Measurements from ENCODE around the gene GPD1L.
"Not testable (repeated sequence)": the region's sequence is repeated elsewhere in the genome, so short reads cannot be mapped to it uniquely, and the experiment has no call there.

Gene GPD1L

DNA sequence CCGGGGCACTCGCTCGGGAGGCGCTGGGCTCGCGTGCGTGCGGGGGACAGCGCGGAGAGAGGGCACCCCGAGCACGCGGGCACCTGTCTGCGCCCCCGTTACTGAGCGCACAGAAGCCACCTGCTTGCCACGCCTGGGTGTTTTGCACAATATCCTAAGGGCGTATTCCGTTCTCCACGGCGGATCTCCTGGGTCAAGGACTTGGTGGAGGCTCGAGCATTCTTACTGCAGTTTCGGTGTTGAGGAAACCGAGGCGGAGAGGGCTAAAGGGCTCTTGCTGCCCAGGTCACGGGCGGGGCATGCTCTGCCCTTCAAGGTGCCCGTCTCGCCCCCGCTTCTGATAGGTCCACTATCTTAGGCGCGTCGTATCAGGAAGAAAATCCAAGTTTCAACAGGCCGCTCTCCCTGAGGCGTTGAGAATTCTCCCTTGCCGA is 526 bp downstream of the GPD1L start:
- DNase-seq, result no peak

DNA sequence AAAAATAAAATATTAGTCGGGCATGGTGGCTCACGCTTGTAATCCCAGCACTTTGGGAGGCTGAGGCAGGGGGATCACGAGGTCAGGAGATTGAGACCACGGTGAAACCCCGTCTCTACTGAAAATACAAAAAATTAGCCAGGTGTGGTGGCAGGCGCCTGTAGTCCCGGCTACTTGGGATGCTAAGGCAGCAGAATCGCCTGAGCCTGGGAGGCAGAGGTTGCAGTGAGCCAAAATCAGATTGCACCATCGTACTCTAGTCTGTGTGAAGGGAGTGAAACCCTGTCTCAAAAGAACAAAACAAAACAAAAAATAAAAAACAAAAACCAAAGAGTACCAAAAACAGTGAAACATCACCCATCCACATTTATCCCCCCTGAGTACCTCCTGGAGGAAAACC is 1.8 kb downstream of the GPD1L start:
- not testable (repeated sequence) for DNase-seq

DNA sequence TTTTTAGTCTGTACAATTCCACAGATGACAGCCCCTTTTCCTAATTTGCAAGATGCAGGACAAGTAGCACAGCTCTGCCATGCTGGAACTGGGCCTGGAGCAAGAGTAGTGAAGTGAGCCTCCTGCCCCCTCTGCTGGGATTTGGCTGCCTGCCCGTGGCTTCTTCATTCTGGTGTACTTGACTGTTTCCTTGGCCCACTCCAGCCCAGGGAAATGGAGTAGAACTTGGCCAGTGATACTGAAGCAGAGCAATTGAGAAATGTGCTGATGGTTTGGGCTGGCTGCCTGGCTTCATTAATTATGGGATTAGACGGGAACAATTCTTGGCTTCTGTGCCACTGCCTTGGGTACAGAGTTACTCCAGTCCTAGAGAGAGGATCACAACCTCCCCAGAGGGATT is 2.8 kb downstream of the GPD1L start:
- no peak for DNase-seq

DNA sequence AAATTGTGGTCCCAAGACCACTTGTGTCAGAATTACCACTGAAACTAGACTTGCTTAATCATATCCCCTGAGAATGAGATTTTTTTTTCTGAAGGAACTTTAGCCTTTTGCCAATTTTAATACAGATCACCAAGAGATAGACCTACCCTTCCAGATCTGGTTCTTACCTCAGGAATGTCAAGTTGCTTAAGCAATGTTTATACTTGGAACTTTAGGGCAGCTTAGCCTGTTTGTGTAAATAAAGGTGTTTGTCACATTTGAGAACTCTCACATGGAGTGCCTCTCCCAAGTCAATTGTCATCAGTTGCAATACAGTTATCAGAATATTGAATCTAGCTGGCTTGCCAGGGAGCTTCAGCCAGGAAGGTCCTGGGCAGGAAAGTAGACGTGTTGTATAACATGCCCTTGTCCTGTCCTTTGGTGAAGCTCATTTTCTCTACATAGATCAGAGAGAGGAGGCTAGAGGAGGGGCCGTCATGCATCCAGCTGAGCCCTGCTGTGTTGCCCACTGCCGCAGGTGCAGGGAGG is 3.9 kb downstream of the GPD1L start:
- no peak for DNase-seq

DNA sequence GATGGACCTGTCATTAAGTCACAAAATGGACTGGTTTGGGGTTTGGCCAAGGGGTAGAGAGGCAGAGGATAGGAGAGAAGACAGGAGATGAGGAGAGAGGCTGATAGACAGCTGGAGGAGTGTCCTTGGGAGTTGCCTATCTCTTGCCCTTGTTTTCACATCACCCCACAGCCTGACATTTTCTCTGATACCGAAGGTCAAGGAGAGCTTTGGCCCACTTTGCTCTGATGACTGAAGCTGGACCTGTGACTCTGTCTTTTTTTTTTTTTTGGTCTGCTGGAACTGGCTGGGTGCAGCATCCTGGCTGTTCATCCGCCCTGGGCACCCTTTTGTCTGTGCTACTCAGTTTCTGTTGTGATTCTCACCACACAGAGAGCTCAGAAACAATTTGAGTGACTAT is 5.1 kb downstream of the GPD1L start:
- DNase-seq, result no peak

DNA sequence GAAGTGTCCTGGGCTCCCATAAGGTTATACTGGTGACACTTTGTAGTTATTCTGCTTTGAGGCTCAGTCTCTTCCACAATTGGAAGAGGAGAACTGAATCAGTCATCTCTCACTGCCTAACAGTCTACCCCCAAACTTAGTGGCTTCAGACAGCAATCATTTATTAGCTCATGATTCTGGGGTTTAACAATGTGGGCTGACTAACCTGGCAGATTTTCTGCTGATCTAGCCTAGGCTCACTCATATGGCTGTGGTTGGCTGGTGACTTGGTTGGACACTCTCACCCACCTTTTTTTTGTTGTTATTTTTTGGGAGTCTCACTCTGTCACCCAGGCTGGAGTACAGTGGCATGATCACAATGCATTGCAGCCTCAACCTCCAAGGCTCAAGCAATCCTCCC is 7.1 kb downstream of the GPD1L start:
- no peak for DNase-seq

DNA sequence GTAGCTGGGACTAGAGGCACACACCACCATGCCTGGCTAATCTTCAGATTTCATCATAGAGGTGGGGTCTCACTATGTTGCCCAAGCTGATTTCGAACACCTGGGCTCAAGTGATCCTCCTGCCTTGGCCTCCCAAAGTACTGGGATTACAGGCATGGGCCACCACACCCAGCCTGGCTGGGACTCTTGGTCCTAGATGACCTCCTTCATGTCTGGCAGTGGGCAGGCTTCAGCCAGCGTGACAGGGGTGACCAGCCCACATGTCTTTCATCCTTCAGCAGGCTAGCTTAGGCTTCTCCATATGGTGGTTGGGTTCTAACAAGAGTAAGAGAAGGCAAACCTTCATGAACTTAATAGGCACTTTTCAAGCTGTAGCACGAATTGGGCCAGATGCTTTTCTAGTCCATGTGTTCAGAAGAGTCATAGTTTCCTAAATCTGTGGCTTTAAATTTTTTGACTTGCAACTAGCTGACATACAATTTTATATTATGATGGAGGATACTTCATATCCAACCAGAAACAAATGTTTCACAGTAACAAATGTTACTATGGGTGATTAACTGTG is 7.6 kb downstream of the GPD1L start:
- no peak for DNase-seq

DNA sequence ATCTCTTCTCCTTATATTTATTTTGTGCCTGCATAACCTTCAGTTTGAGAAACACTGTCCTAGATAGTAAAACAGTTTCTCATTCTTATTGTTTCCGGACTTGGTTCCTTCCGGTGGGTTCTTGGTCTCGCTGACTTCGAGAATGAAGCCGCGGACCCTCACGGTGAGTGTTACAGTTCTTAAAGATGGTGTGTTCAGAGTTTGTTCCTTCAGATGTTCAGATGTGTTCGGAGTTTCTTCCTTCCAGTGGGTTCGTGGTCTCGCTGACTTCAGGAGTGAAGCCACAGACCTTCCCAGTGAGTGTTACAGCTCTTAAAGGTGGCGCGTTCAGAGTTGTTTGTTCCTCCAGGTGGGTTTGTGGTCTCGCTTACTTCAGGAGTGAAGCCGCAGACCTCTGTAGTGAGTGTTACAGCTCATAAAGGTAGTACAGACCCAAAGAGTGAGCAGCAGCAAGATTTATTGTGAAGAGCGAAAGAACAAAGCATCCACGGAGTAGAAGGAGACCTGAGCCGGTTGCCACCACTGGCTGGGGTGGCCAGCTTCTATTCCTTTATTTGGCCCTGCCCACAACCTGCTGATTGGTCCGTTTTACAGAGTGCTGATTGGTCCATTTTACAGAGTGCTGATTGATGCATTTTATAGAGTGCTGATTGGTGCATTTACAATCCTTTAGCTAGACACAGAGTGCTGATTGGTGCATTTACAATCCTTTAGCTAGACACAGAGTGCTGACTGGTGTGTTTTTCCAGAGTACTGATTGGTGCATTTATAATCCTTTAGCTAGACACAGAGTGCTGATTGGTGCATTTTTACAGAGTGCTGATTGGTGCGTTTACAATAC is 8.3 kb downstream of the GPD1L start:
- DNase-seq, result not testable (repeated sequence)

DNA sequence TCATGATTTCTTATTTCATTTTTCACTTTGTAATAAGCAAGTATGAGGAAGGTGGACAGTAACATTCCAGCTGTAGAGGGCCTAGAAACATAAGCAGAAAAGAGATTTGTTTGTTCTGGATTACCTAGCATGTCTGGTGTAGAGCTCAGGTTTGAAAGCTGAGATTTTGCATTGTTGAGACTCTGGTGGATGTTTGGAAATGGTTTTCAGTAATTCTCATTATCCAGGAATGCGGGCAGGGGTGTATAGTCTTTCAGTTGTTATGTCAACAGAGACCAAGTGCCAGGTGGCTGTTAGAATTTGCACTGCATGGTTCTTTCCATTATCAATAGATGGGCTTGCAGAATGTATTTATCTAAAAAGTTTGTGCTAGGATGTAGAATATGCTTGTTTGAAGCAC is 10.9 kb downstream of the GPD1L start:
- DNase-seq, result no peak

DNA sequence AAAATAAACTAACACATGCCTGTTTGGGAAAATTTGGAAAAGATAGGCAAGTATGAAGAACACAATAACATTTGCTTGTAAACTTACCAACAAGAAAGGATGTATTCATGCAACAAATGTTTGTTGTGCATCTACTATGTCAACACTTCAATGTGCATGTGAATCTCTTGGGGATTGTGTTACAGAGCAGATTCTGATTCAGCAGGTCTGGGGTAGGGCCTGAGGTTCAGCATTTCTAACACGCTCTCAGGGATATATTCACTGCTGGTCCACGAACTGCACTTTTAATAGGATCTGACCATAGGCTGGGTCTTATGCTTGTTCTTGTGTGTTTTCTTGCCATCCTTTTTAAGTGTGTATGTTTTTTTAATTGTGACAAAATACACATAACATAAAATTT is 11.8 kb downstream of the GPD1L start:
- no peak for DNase-seq

DNA sequence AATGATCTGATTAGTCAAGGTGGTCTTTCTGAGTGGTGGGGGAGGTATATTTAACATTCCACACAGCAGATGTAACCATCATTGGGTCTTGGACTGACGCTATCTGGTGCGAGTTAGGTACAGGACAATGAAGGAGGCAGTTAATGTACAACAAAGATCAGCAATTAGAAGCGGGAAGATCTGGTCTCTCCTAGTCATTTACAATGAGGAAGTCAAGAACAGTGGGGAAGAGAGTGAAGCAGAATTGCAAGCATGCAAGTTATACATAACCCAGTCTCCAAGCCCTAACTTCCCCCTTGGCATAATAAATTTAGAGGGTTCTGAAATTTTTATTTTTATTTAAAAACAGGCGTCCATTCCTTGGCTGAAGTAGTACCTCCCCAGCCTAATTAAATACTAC is 14.1 kb downstream of the GPD1L start:
- DNase-seq, result peak; percentile 57 to 71 (median 59)

DNA sequence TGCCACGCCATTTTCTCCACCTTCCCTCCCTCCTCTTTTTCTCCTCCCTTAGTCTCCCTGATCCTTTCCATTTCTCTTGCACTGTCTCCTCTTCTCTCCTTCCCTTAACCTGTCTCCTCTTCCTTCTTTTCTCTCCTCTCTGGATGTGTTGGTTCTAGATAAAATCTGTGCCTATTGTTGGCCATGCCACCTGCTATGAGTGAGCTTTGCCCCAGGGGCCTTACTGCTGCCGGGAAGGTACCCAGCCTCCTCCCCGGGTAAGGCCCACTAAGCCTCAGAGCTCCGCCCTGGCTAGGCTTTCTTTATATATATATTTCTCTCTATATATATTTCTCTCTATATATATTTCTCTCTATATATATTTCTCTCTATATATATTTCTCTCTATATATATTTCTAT is 14.7 kb downstream of the GPD1L start:
- no peak for DNase-seq

DNA sequence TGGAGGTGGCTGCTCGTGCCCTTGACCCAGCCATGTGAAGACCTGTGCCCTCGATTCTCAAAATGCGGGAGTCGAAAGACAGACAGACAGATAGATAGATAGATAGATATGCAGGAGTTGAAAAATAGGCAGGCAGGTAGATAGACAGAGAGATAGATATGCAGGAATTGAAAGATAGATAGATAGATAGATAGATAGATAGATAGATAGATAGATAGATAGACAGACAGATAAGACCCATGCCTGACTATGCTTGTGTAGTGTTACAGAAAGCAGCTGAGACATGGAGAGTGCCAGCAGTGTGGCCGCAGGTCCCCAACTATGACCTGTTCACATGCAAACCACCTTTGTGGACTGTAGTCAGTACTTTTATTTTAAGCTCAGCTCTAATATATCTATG is 17.2 kb downstream of the GPD1L start:
- DNase-seq, result no peak

DNA sequence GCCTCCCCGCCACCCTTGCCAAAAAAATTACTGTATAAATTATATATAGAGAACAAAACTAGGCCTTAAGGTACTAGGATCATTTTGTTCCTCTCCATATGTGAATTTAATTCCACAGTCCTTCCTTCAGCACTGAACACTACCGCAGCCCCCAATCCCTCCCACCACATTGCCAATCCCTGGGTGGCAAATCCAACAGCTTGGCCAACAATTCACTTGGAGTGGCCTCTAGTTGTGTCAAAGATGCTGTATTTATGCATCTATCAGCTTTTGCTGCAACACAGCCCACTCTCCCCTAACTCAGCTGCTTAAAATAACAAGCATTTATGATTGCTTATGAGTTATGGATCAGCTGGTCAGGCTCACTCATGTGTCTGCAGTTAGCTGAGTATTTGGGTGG is 18.6 kb downstream of the GPD1L start:
- no peak for DNase-seq

DNA sequence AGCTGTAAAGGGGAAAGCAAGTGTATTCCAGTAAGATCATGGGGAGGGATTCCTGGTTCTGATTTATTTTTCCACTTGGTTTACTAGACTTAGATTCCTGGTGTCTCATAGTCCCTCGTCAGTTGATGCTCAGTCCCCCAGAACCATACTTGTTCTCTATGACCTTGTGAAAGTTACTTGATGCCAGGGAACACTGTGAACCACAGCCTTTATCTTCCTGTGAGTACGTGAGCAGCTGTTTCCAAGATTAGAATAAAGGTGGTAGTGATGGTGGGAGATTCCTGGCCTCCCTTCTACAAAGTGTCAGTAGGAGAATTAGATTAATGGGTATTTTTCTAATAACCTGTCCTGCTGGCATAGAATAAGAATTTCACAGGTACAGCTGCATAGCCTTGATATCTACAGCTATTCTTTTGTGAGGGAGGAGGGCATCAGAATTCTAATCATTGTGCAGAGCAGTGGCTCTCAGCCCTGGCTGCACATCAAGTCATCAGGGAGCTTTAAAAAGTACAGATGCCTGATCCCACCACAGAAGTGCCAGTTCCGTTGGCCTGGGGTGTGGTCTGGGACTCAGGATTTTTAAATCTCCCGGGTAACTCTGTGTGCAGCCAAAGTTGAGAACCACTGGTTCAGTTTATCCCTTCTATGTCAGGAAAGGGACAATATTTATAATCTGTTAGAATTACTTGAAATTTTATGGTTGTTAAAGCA is 20.0 kb downstream of the GPD1L start:
- no peak for DNase-seq

DNA sequence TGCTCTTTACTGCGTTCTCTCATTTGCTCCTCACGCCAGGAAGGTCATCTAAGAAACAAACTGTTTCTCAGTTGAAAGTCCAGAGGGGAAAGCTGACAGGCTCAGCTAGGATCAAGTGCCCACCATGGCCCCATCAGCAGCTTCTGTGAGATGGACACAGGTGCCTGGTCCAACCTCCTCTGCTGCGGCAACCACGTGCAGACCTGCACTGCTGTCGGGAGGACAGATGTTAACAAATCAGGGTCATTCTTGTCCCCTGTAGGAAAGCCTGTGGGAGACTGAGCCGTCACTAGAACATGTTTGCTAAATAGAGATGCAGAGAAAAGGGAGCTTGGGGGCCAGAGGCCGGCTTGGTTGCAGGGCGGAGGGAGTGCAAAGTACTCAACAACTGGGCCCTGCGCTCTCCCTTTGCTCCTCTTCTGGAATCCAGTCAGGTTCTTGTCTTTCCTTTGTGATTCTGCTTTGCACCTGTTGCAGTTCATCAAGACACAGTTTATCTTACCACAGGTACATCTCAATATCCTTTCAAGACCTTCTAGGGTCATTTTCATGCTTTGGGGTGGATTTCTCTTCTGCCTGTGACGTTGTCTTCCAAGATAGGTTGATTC is 20.9 kb downstream of the GPD1L start:
- DNase-seq, result no peak

DNA sequence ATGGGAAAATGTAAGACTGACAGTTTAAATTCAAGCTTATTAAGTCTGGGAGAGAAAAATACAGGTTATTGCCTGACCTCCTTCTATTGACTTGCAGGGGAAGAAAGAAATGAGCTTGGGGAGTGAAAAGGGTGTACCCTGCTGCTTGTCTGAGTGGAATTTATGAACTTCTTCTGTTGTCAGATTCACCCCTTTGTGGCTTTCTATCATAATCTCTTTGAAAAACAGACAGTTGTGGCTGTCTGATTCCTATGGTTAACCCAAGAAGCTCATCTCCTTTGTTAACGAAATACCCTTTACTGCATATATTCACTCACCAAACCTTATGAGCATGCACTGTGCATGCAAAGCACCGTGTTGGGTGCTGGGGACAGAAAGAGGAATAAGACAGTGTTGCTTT is 22.5 kb downstream of the GPD1L start:
- DNase-seq, result no peak

DNA sequence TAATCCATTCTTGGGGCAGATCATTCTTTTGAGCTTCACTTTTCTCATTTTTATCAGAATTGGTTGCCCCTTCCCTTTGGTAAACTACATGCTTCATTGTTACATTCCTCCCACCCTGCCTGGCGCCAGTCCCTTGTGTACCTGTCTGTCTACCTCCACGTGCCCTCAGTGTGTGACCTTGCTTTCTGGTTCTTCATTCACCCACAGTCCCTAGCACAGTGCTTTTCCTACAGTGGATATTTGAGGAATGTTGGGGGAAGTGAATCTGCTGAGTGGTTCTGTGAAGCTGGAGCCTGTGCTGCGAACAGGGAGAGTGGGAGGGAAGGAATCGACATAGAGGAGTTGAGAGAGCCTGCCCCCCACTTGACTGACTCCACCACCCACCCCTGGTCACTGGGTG is 23.4 kb downstream of the GPD1L start:
- no peak for DNase-seq

DNA sequence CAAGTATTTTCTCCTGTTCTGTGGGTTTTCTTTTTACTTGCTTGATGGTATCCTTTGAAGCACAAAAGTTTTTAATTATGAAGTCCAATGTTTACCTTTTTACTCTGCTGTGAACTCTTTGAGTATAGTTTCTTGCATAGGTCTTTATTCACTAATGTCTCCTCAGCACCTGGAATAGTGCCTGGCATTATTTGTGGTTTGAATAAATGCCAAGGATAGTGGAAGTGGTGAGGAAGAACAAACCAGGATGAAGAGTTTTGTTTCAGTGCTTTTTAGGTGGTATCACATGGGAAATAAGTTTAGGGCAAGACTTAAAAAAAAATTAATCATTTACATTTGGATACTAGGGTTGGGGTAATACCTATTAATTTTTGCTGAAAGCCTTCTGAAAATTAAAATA is 25.7 kb downstream of the GPD1L start:
- DNase-seq, result no peak

DNA sequence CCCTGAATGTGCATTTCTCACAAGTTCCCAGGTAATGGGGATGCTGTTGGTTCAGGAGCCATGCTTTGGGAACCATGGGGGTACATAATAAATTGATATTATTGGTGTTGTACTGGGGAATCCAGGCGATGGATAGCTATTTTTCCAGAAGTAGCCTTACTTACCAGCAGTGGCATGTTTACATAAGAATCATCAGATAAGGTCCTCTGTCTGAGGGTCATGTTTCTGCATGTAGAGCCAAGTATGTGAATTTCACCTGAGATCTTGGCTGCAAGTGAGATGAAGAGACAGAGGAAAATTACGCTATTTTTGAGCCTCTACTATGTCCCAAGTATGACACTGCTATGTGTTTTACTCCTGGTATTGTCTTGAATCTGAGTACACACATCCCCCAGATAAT is 26.3 kb downstream of the GPD1L start:
- no peak for DNase-seq

DNA sequence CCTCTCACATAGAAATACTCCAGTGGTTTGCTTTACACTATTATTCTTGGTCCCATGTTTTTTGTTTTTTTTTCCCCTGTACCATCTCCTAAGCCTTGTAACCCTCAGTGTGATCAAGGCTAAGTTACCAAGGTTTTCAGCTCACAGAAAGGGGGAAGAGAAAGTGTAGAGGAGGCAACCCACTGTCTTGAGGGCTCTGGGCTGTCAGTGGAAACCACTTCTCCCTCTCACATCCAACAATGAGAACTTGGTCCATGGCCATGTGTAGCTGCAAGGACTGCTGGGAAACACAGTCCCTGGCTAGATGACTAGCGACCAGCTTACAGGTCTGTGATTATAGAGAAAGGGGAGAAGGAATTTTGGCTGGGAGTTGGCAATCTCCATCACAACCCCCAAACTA is 30.3 kb downstream of the GPD1L start:
- no peak for DNase-seq

DNA sequence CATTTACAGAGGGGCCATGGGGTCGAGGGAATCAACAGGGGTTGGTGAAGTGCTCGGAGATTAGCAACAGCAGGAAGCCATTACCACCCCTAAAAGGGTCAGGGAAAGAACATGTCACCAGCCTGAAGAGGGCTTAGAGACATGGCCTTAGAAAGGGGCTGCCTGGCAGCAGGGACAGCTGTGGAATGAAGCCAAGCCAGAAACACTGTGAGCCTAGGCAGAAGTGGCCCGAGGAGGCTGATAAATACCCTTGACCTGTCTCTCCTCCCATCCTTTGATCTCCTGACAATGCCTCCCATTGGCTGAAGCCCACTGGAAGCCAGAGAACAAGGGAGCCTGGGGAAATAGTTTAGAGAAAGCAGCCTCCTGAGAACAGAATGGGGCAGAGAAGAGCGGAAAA is 31.4 kb downstream of the GPD1L start:
- no peak for DNase-seq

DNA sequence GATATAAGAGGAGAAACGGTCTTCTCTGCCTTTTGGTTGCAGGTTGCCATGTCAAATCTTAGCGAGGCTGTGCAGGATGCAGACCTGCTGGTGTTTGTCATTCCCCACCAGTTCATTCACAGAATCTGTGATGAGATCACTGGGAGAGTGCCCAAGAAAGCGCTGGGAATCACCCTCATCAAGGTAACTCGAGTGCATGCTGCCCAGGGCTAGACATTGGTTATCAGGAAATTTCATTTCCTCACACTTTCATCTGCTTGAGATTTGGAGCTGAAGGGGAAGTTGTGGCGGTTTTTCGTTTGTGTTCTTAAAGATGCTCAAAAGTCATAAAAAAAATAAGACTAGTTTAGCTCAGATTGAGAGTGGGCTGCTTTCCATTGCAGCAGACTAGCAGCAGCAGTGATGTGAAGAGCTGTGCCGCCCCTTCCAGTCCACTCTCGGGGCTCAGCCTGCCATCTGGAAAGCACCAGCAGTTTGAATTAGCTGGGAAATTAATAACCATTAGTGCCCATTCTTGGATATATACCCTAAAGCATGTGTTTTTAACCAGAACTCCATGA is 32.2 kb downstream of the GPD1L start:
- peak in 1 of 3 donors; percentile 12 for DNase-seq
